NCI-H748 treated with DMSO at 0.1 percent for 48 hours (cell line): ENCODE data around the gene CSTF3.
A peak's percentile ranks its signal among the peaks of the same experiment; 100 is the strongest.
"Not testable (repeated sequence)": the region's sequence is repeated elsewhere in the genome, so short reads cannot be mapped to it uniquely, and the experiment has no call there.

Source experiments
- DNase-seq: peaks from one replicate; lab custom pipeline; 2025; lab: John Stamatoyannopoulos, UW

CSTF3 gene

DNA sequence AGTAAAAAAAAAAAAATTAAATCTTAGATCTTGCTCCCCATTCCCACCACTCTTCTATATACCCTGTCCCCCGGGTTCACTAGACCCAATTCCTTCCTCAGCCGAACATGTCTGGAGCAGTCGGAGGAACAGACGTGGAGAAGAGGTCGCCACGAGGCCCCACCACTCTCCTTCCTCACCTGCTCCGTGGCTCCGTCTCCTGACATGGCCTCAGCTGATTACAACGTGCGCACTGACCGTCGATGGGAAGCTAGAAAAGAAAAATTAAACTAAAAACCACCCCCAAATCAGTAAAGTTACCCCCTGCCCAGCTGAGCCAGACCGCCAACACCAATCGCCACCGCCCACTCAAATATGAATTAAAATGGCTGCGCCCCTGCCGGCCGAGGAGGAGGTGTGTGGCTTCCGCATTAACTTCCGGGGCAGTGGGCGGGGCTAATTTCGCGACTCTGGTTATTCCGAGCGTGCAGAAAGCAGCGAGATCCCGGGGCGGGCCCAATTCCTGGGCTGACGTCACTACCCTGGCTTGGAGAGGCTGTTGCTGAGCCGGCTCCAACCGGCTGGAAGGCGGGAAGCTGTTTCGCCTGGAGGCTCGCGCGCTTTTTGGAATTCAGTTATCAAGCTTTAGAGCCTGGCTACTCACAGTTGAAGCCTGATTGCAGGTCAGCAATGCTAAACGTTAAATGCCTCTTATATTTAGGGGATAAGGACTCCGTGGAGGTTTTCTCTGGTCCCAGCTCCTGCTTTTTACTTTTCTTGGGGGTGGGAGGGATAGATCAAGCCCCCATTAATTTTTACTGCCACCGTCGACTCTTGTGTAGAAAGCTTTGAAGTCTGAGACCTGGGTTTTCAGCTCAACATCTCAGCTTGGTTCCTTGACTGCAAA, at the start of gene CSTF3:
Gene CSTF3, minus strand, starts transcription at position 361 of the 886 bp plus-strand sequence. Its CDS starts 155 bp downstream, at position 206.
- peak; percentile 96 for DNase-seq

- DNase-seq: no peak
Measured at GRCh38 chr11:33208150-33208549, 46.9 kb upstream of the CSTF3 start.

- no peak for DNase-seq
Measured at GRCh38 chr11:33207408-33207985, 46.2 kb upstream of the CSTF3 start.

DNA sequence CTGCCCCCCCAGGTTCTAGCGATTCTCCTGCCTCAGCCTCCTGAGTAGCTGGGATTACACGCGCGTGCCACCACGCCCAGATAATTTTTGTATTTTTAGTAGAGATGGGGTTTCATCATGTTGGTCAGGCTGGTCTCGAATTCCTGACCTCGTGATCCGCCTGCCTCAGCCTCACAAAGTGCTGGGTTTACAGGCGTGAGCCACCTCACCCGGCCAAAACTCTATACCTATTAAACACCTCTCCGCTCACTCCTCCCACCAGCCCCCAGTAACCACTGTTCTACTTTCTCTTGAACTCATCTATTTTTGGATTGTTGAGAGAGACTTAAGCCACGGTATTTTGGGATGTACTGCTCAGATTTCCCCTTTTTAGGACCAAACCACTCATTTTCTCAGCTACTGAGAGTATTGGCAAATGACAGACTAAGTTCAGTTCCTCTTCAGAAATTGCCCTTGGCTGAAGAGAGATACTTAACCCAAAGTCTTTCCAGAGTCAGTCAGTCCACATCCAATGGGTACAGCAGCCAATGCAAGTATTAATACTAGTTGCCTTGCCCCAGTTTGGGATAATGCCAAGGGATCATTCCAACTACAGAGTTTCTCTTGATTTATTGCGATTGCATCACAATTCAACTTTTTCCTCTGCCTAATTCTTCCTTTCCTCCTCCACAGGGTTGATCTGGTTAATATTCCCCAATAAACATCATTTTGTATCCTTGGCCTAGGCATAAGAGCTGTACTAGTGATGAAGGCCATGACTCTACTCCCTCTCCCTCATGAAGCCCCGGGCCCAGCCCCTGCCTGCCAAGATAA, 36.8 kb upstream of the CSTF3 start:
- DNase-seq: no peak

DNA sequence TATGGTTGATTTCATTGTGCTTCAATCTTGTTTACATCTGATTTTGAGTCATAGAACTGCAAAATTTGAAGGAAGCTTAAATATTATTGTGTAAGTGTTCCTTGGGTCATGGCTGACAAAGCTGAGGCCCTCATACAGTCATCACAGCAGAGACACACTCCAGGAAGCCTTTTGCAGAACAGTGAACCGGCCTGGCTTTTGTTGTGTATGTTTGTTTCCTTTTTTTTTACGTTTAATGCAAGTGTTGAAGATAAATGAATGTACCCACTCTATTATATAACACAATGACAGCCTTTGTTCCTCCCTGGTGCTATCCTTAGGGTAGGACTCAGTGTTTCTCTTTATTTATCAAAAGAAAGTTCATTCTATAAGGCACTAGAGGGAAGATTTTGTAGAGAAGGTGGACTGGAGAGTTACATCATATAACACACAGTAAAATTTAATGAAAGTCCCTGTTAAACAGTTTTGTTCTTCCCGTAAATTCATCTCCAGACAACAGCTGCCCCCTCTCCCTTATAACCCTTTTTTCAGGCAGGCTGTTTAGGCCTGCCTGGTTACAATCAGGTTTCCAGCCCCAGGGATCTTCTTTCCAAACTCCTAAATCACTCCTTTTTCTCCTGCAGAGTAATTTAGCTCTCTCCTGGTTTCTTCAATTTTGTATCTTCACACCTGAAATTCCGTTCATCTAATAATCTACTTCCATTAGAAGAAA, 34.3 kb upstream of the CSTF3 start:
- DNase-seq: no peak

DNA sequence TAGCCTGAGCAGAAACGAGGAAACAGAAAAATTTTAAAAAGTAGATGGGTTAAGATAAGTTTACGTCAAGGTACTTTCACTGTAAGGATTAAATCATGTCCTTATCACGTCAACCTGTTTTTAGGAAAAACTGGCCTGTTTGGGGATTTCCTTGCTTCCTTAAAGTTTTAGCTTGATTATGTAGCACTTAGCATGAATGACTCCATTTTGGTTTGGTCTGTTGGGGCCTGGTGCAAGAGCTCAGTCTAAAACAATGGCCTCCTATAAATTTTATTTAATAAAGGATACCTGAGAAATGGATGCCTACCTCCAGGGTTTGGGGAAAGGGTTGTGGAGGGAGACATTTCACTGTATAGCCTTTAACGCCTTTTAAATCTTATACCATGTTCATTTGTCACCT, 33.2 kb upstream of the CSTF3 start:
- DNase-seq: no peak

DNA sequence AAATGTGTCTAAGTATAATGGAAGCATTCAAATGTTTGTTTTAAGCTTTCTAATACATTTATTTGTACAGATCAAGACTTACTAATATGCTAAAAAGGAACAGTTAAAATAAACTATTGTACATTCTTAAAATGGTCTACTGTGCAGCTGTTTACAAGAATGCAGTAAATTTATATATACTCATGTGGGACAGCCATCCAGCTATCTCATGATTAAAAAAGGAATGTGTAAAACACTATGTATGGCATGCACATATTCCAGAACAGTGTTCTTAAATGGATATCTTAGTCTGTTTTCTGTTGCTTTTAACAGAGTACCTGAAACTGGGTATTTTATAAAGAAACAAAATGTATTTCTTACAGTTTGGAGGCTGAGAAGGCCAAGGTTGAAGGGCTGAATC, 30.2 kb upstream of the CSTF3 start:
- no peak for DNase-seq

GRCh38 chr11:33187998-33188722, 26.9 kb upstream of the CSTF3 start:
- DNase-seq: no peak

GRCh38 chr11:33185756-33186155, 24.5 kb upstream of the CSTF3 start:
- DNase-seq: no peak

DNA sequence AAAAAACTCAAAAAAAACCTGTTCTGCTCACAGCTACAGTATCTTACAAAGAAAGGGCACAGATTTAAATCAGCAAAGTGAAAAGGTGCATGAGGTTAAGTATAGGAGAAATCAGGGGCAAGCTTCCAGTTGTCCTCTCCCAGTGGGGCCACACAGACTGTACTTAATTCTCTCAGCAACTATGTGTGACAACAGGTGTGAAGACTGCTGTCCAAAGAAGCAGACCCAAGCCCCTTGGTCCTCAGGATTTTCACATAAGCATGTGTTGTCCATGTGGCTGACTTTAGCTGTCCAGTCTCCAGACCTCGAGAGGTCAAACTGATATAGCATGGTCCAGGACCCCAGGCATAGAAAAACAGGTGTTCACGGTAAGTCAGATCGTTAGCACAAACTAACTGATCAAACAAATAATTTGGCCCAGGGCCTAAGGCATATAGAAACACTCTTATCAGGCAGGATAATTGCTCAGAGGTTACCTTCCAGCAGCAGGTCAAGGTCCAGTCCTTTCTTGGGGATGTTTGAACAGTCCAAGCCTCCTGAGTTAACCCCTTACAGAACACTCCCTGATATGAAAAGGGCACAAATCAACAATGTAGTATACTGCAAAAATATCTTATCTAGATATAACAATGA, 21.1 kb upstream of the CSTF3 start:
- no peak for DNase-seq

DNA sequence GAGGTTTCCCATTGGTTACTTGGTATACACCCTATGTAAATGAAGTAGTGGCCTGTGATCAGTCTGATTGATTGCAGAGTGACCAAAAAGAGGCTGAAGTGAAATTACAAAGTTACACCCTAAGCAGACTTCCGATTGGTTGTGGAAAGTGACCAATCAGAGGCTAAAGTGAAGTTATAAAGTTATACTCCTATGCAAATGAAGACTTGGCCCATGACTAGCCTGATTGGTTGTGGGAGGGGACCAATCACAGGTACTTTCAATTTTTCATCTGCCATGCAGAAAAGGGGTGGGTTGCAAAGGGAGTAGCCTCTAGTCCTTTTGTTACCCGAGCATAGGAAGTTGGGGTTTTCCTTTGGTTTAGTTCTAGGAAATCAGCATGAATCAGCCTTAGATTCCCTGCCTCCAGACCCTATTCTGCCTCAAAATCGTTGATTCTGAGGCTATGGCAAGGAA, 18.1 kb upstream of the CSTF3 start:
- DNase-seq: no peak

DNA sequence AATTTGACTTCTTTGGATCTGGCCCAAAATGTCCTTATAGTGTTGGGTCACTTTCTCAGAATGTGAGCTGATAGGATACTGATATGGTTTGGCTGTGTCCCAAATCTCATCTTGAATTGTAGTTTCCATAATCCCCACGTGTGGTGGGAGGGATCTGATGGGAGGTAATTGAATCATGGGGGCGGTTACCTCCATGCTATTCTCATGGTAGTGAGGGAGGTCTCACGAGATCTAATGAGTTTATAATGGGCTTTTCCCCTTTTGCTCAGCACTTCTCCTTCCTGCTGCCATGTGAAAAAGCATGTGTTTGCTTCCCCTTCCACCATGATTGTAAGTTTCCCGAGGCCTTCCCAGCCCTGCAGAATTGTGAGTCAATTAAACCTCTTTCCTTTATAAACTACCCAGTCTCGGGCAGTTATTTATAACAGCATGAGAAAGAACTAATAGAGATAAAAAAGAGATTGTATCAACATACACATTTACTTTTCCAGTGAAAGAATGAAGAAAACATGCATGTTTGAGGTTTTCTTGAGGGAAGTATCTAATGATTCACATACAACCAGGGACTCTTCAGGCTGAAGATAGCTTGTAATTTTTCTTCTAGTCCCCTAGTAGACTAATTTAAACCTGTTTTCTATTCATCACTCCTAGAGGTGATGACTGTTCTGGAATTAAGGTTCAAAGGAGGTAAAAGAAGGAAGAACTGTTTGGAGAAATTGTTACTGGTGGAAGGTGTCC, 17.3 kb upstream of the CSTF3 start:
- DNase-seq: no peak

- DNase-seq: no peak
Measured at GRCh38 chr11:33177676-33178336, 16.5 kb upstream of the CSTF3 start.

GRCh38 chr11:33176760-33177159, 15.5 kb upstream of the CSTF3 start:
- not testable (repeated sequence) for DNase-seq

GRCh38 chr11:33172996-33173395, 11.7 kb upstream of the CSTF3 start:
- no peak for DNase-seq

DNA sequence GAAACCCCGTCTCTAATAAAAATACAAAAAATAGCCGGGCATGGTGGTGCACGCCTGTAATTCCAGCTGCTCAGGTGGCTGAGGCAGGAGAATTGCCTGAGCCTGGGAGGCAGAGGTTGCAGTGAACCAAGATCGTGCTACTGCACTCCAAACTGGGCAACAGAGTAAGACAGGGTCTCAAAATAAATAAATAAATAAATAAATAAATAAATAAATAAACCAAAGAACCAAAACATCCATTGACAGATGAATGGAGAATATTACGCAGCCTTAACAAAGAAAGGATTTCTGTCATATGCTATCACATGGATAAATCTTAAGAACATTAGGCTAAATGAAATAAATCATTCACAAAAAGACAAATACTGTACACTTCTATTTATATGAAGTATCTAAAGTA, 11.1 kb upstream of the CSTF3 start:
- DNase-seq: no peak

DNA sequence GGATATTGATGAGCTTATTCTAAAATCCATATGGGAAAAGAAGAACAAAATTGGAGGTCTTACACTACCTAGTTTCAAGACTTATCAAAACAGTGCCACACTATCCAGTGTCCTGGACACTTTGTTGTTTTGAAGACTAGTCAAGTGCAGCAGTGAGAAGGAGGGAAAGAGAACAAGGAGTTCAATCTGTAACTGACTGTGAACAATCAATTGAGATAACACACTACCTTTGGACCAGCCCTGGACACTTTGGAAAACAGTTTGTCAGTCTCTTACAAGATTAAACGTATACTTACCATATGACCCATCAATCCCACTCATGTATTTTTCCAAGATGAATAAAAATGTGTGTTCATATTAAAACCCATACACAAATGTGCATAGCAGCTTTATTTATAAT, 10.0 kb upstream of the CSTF3 start:
- DNase-seq: no peak

DNA sequence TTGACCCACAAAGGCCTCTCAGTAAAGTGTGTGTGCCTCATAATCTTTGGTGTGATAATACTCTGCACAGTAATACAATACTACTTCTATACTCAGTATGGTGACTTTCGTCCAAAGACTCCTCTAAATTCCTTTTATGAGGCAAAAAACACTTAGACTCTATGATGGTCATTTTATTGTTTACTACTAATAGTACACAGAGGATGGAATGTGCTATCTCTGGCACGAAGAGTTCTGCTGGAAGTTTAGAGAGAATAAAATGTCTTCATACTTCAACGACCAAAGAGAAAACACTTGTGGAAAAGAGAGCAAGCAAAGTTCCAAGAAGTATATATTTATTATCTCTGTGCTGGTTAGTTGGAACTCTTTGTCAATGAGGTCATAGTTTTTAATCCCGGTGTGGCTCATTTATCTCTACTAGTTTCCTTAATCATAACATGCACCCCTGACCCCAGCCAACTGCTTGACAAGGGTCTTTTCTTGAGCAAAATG, 7.5 kb upstream of the CSTF3 start:
- no peak for DNase-seq

DNA sequence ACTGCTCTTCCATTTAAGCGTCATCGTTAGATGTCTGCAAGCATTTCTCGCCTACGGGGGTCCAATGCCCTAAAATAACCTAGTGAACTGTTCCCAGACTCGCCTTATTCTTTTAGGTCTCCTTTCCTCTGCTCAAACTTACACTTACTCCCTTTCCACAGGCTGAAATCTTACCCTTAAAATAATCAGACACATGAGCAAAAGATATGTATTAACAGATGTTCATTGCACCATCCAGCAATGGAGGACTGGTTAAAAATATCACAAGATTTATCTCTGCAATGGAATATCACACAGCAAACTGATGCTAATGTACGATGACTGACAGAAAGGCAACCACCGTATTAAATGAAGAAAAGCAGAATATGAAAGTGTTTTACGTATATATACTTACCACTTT, 1.6 kb upstream of the CSTF3 start:
- DNase-seq: no peak
